Measurements from ENCODE around the gene OAS2. TPM values are rescaled to one million over a fixed set of nuclear protein-coding genes. Genes with fewer than 3 reads are reported as not detected.

The OAS2 gene
- total and polyA plus RNA-seq, 2 of the 8 experiments (the other 6 are each of a cell fraction or from before 2014, with no cell fraction given): 0.06 TPM; not detected in 1

DNA sequence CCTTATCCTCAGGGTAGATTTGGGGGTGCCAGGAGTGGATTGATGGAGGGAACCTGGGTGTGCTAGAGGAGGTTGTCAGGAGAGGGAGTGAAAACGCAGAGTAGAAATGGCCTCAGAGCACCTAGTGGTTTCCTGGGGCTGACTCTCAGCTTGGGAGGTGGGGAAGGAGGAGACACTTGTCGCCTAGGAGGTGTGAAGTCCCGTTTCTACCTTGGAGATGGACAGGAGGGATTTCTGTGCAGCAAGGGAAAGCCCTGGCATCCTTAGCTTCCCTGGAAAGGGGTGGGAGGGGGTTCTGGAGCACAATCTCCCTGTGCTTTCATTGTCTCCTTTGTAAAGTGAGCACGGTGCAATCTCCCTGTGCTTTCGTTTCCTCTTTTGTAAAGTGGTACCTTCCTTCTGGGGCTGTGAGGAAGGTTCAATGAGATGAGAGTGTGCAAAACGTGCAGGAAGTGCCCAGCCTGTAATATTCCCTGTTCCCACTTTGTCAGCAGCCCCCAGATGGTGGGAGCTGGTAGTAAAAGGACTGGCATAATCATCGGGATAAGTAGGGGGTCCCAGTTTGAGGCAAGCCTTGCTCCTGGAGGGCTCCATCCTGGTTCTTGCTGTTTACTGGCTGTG is 38.4 kb upstream of the OAS2 start (continued):
- no peak for TF ChIP-seq RNF2 (IDR thresholded peaks at IDR 0.05; ENCODE audit: borderline replicate concordance, low read depth, low read length, missing control alignments, poor library complexity, severe bottlenecking)
- TF ChIP-seq EGR1 (IDR thresholded peaks at IDR 0.05; ENCODE audit: borderline replicate concordance, low read depth, low read length): no peak
